HepG2 (cell line): Measurements from ENCODE around the gene TMTC4. TPM values are rescaled to one million over a fixed set of nuclear protein-coding genes. Genes with fewer than 3 reads are reported as not detected.
A peak's percentile ranks its signal among the peaks of the same experiment; 100 is the strongest.

ENCODE experiments used
- AHR ChIP-seq: IDR thresholded peaks from 2 replicates; pipeline ENCODE4 v1.6.1; 2018; ENCODE audit warnings: missing genetic modification reagents, missing compliant biosample characterization
- JUN ChIP-seq: sonication (generic); formaldehyde crosslinking; IDR thresholded peaks from 2 replicates; pipeline ENCODE4 v1.4.0; 2020; ENCODE audit warnings: mild to moderate bottlenecking, missing genetic modification reagents
- NCOA5 ChIP-seq: sonication (generic); formaldehyde crosslinking; IDR thresholded peaks from 2 replicates; pipeline ENCODE4 v1.4.0; 2020; ENCODE audit warnings: missing genetic modification reagents
- SALL2 ChIP-seq: sonication (generic); formaldehyde crosslinking; IDR thresholded peaks from 2 replicates; pipeline ENCODE4 v1.8.1; 2023; ENCODE audit warnings: mild to moderate bottlenecking, missing genetic modification reagents, inconsistent platforms
- SETDB1 ChIP-seq: sonication (generic); formaldehyde crosslinking; IDR thresholded peaks from 2 replicates; pipeline ENCODE4 v1.5.1; 2020; ENCODE audit warnings: missing genetic modification reagents, mild to moderate bottlenecking, borderline replicate concordance
- SRSF1 ChIP-seq: fragments of 200-400 bp; formaldehyde crosslinking; optimal IDR thresholded peaks from 2 replicates; pipeline ENCODE3; 2017; ENCODE audit warnings: mild to moderate bottlenecking, low read depth, low read length, moderate library complexity
- STAT5B ChIP-seq: sonication (generic); formaldehyde crosslinking; IDR thresholded peaks from 2 replicates; pipeline ENCODE4 v1.4.0; 2020; ENCODE audit warnings: missing genetic modification reagents
- ZFP82 ChIP-seq: sonication (generic); formaldehyde crosslinking; IDR thresholded peaks from 2 replicates; pipeline ENCODE4 v1.5.1; 2020; ENCODE audit warnings: mild to moderate bottlenecking, missing genetic modification reagents, borderline replicate concordance
- ZNF121 ChIP-seq: sonication (generic); formaldehyde crosslinking; IDR thresholded peaks from 2 replicates; pipeline ENCODE4 v1.5.0; 2020; ENCODE audit warnings: mild to moderate bottlenecking, missing genetic modification reagents
- ZNF18 ChIP-seq: sonication (generic); formaldehyde crosslinking; IDR thresholded peaks from 2 replicates; pipeline ENCODE4 v1.8.0; 2022; ENCODE audit warnings: mild to moderate bottlenecking, missing genetic modification reagents; ENCODE audit not compliant: insufficient replicate concordance
- ZNF335 ChIP-seq: sonication (generic); formaldehyde crosslinking; IDR thresholded peaks from 2 replicates; pipeline ENCODE4 v1.4.0; 2020; ENCODE audit warnings: missing genetic modification reagents
- polyA plus RNA-seq, 8 experiments: library from polyadenylated mRNA; depleted of rRNA in 3 of 8; stranded (reverse) in 7 of 8; unstranded in 1 of 8; fragments of >200 nt; fragmentation: Illumina TruSeq in 4 of 8; extraction: Trizol in 4 of 8; gene quantifications; 2 replicates each; pipeline versions ENCODE4 v1.2.1 to v1.2.3, GENCODE V29; 2011 to 2016; ENCODE audit warnings: low read depth in 4 of 8, missing spikeins in 1 of 8, mixed read lengths in 1 of 8; ENCODE audit not compliant: insufficient read depth in 1 of 8
- total RNA-seq, 5 experiments: library from RNA; depleted of rRNA; stranded (reverse); fragments of >200 nt; fragmentation: Illumina TruSeq; extraction: Trizol; gene quantifications; 2 replicates each; pipeline ENCODE4 v1.2.3, GENCODE V29; 2016; ENCODE audit warnings: low read depth in 1 of 5
- TF ChIP-seq, protein P1 (sequence below): IDR thresholded peaks from 2 replicates; pipeline ENCODE4 v1.6.1; 2012; ENCODE audit warnings: low read depth, low read length, improper control_type of control experiment
- TF ChIP-seq, protein P2 (sequence below): sonication (generic); formaldehyde crosslinking; IDR thresholded peaks from 2 replicates; pipeline ENCODE4; 2020; ENCODE audit warnings: missing genetic modification reagents, mild to moderate bottlenecking, borderline replicate concordance
- TF ChIP-seq, protein P3 (sequence below): sonication (generic); formaldehyde crosslinking; IDR thresholded peaks from 2 replicates; pipeline ENCODE4 v1.5.0; 2020; ENCODE audit warnings: mild to moderate bottlenecking, missing genetic modification reagents, borderline replicate concordance

Gene TMTC4
- total and polyA plus RNA-seq, 2 of the 13 experiments (the other 11 are each of a cell fraction or from before 2014, with no cell fraction given), result 16.0 to 22.6 TPM

DNA sequence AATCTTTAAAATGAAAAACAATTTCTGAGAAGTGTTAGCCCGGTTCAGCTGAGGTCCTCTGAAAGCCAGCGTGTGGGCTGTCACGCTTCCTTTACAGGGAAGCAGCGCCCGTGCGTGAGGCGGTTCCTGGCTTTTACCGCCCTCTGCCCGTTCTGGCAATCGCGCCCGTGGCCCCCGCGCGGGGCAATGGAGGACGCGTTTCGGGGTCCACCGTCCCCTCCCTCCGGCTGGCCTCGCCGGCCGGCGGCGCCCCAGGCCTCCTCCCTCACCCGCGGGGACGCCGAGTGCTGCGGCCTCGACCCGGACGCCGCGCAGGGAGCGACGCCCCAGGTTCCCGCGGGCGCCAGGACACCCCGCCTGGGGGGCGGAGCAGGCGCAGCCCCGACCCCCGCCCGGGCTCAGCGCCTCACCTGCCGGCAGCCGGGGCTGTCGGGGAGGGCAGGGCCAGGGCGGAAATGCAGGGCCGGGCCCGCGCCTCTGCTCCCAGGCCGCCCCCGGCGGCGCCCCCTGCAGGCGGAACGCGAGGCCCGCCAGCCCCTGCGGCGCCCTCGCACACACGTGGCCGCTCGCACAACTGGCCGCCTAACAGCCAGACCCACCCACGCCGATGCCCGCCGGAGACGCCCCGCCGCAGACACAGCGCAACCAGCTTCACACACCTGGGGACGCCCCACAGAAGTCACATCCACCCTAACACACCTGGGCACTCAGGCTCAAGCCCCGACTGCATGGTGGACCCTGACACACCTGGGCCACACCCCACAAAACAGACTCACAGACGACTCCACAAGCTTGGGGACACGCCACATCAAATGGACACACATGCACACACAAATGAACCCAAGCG, 86.0 kb downstream of the TMTC4 start, which contains the start of gene GGACT (continued):
- TF ChIP-seq, protein P1, sequence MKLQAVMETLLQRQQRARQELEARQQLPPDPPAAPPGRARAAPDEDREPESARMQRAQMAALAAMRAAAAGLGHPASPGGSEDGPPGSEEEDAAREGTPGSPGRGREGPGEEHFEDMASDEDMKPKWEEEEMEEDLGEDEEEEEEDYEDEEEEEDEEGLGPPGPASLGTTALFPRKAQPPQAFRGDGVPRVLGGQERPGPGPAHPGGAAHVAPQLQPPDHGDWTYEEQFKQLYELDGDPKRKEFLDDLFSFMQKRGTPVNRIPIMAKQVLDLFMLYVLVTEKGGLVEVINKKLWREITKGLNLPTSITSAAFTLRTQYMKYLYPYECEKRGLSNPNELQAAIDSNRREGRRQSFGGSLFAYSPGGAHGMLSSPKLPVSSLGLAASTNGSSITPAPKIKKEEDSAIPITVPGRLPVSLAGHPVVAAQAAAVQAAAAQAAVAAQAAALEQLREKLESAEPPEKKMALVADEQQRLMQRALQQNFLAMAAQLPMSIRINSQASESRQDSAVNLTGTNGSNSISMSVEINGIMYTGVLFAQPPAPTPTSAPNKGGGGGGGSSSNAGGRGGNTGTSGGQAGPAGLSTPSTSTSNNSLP, result no peak
- TF ChIP-seq ZNF335 (CRISPR knock-in tag) (no peak), NCOA5 (no peak), SETDB1 (CRISPR knock-in tag) (no peak), STAT5B (CRISPR knock-in tag) (no peak), SRSF1 (no peak), ZFP82 (CRISPR knock-in tag) (peak; percentile 89; the same call in 1 of the 2 replicates), ZNF121 (peak; percentile 47; the same call in 1 of the 2 replicates), ZNF18 (peak; percentile 74), JUN (CRISPR knock-in tag) (no peak), SALL2 (peak; percentile 88), AHR (CRISPR knock-in tag) (peak; percentile 75; the same call in 1 of the 2 replicates)
- TF ChIP-seq, protein P2, sequence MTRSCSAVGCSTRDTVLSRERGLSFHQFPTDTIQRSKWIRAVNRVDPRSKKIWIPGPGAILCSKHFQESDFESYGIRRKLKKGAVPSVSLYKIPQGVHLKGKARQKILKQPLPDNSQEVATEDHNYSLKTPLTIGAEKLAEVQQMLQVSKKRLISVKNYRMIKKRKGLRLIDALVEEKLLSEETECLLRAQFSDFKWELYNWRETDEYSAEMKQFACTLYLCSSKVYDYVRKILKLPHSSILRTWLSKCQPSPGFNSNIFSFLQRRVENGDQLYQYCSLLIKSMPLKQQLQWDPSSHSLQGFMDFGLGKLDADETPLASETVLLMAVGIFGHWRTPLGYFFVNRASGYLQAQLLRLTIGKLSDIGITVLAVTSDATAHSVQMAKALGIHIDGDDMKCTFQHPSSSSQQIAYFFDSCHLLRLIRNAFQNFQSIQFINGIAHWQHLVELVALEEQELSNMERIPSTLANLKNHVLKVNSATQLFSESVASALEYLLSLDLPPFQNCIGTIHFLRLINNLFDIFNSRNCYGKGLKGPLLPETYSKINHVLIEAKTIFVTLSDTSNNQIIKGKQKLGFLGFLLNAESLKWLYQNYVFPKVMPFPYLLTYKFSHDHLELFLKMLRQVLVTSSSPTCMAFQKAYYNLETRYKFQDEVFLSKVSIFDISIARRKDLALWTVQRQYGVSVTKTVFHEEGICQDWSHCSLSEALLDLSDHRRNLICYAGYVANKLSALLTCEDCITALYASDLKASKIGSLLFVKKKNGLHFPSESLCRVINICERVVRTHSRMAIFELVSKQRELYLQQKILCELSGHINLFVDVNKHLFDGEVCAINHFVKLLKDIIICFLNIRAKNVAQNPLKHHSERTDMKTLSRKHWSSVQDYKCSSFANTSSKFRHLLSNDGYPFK (CRISPR knock-in tag), result no peak
- TF ChIP-seq, protein P3, sequence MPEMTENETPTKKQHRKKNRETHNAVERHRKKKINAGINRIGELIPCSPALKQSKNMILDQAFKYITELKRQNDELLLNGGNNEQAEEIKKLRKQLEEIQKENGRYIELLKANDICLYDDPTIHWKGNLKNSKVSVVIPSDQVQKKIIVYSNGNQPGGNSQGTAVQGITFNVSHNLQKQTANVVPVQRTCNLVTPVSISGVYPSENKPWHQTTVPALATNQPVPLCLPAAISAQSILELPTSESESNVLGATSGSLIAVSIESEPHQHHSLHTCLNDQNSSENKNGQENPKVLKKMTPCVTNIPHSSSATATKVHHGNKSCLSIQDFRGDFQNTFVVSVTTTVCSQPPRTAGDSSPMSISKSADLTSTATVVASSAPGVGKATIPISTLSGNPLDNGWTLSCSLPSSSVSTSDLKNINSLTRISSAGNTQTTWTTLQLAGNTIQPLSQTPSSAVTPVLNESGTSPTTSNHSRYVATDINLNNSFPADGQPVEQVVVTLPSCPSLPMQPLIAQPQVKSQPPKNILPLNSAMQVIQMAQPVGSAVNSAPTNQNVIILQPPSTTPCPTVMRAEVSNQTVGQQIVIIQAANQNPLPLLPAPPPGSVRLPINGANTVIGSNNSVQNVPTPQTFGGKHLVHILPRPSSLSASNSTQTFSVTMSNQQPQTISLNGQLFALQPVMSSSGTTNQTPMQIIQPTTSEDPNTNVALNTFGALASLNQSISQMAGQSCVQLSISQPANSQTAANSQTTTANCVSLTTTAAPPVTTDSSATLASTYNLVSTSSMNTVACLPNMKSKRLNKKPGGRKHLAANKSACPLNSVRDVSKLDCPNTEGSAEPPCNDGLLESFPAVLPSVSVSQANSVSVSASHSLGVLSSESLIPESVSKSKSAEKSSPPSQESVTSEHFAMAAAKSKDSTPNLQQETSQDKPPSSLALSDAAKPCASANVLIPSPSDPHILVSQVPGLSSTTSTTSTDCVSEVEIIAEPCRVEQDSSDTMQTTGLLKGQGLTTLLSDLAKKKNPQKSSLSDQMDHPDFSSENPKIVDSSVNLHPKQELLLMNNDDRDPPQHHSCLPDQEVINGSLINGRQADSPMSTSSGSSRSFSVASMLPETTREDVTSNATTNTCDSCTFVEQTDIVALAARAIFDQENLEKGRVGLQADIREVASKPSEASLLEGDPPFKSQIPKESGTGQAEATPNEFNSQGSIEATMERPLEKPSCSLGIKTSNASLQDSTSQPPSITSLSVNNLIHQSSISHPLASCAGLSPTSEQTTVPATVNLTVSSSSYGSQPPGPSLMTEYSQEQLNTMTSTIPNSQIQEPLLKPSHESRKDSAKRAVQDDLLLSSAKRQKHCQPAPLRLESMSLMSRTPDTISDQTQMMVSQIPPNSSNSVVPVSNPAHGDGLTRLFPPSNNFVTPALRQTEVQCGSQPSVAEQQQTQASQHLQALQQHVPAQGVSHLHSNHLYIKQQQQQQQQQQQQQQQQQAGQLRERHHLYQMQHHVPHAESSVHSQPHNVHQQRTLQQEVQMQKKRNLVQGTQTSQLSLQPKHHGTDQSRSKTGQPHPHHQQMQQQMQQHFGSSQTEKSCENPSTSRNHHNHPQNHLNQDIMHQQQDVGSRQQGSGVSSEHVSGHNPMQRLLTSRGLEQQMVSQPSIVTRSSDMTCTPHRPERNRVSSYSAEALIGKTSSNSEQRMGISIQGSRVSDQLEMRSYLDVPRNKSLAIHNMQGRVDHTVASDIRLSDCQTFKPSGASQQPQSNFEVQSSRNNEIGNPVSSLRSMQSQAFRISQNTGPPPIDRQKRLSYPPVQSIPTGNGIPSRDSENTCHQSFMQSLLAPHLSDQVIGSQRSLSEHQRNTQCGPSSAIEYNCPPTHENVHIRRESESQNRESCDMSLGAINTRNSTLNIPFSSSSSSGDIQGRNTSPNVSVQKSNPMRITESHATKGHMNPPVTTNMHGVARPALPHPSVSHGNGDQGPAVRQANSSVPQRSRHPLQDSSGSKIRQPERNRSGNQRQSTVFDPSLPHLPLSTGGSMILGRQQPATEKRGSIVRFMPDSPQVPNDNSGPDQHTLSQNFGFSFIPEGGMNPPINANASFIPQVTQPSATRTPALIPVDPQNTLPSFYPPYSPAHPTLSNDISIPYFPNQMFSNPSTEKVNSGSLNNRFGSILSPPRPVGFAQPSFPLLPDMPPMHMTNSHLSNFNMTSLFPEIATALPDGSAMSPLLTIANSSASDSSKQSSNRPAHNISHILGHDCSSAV (CRISPR knock-in tag), result no peak
